ENCODE results near the gene NUDT17. TPM values are rescaled to one million over a fixed set of nuclear protein-coding genes. Genes with fewer than 3 reads are reported as not detected.

NUDT17 gene
- total RNA-seq, 1 experiment from 2014 or later, result 1.8 TPM

- ChIA-PET RAD21 (ENCODE audit: low non-redundant PET in 1 of 2, low total read pairs in 2 of 2, uncharacterized antibody in 2 of 2, unreplicated experiment in 2 of 2) (no interaction called here), CTCF (interaction anchor here (3.3 kb wide), 1 partner anchor 14 kb away, joined by 19 read pairs; no protein-coding TSS in a partner anchor), POLR2A (no interaction called here)
- H3K9me3 ChIP-seq (ENCODE audit: control insufficient read depth in 1 of 2, insufficient read depth in 1 of 2, low read depth in 1 of 2, low read length in 2 of 2), result no peaks in the 10 kb centered on the region
- peak overlapping the region; percentile 44 for H3K4me2 ChIP-seq (ENCODE audit: low read length)
- H3K79me2 ChIP-seq (ENCODE audit: insufficient read depth, low read length), result no peaks in the 10 kb centered on the region
- TF ChIP-seq TCF7L2 (IDR thresholded peaks at IDR 0.05; ENCODE audit: borderline replicate concordance, extremely low read depth, insufficient read depth, insufficient read length) (no peak), CBX3 (IDR thresholded peaks at IDR 0.05; ENCODE audit: low read depth) (no peak), MAX (IDR thresholded peaks at IDR 0.05) (no peak), FOSL1 (IDR thresholded peaks at IDR 0.05; ENCODE audit: low read depth) (no peak), ZNF274 (IDR thresholded peaks at IDR 0.05; ENCODE audit: low read depth, low read length) (no peak), YY1 (IDR thresholded peaks at IDR 0.05; ENCODE audit: extremely low read depth, insufficient replicate concordance, low read depth, low read length) (no peak), SIN3A (IDR thresholded peaks at IDR 0.05; ENCODE audit: low read depth) (no peak), EZH2 (IDR thresholded peaks at IDR 0.05) (no peak)
- H2AFZ ChIP-seq (ENCODE audit: low read depth, low read length, poor library complexity, severe bottlenecking), result no peak overlapping the region
- peaks cover 0 to 14% of the 10 kb centered on the region in 2 experiments; a peak in 3 of 4 replicates for H3K4me1 ChIP-seq (ENCODE audit: control insufficient read depth in 1 of 2, insufficient read depth in 2 of 2, low read length in 2 of 2)
- H3K27ac ChIP-seq (ENCODE audit: low read depth, low read length), result no peak overlapping the region
- ATAC-seq (peak; percentile 36), DNase-seq (ENCODE audit: low read depth, low spot score) (no peak)
- no peaks in the 10 kb centered on the region for H4K20me1 ChIP-seq (ENCODE audit: insufficient read depth)
- no peaks in the 10 kb centered on the region for H3K27me3 ChIP-seq (ENCODE audit: insufficient read depth, low read length)
- H3K4me3 ChIP-seq (replicated peaks in 1 of 2; ENCODE audit: low read depth in 1 of 2, low read length in 2 of 2), result no peak overlapping the region
- no peak overlapping the region for H3K9ac ChIP-seq (ENCODE audit: low read length)
- H3K36me3 ChIP-seq (ENCODE audit: control insufficient read depth in 1 of 2, insufficient read depth in 2 of 2, low read length in 2 of 2), result no peaks in the 10 kb centered on the region
- H3K9me2 ChIP-seq (ENCODE audit: insufficient read depth), result no peaks in the 10 kb centered on the region
- BruUV-seq (replicated peaks), result no TSS peak
- intact Hi-C loops (cut with micrococcal nuclease), result no loop called here
These were observed 32.6 kb downstream of the NUDT17 start for GRCh38 chr1:145877923-145878486.

DNA sequence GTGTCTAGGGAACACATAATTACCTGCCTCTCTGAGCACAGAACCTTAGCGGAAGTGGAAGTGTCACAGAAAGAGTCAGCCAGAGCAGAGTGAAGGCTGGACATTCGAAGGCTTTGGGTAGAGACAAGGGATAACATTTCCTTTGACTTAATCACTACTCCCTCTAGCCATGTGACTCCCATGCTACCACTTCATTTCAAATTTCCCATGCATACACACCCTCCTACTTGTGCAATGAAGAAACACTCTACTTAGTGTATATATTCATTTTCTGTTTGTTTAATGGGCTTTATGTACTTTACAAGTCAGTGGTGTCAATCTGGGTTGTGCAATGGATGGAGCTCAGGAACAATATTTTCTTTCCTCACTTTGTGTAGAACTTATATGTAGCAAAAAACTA, 33.3 kb downstream of the NUDT17 start:
- ChIA-PET POLR2A (no interaction called here), RAD21 (ENCODE audit: low non-redundant PET in 1 of 2, low total read pairs in 2 of 2, uncharacterized antibody in 2 of 2, unreplicated experiment in 2 of 2) (no interaction called here), CTCF (interaction anchor here (1.1 to 3.3 kb wide), 2 partner anchors 14 to 20 kb away, joined by 3 to 19 read pairs; partner anchors contain the start of gene PIAS3)
- no peaks in the 10 kb centered on the region for H3K79me2 ChIP-seq (ENCODE audit: insufficient read depth, low read length)
- no peak overlapping the region for H3K9ac ChIP-seq (ENCODE audit: low read length)
- H3K9me3 ChIP-seq (ENCODE audit: control insufficient read depth in 1 of 2, insufficient read depth in 1 of 2, low read depth in 1 of 2, low read length in 2 of 2), result no peaks in the 10 kb centered on the region
- H3K4me3 ChIP-seq (replicated peaks in 1 of 2; ENCODE audit: low read depth in 1 of 2, low read length in 2 of 2), result no peak overlapping the region
- H2AFZ ChIP-seq (ENCODE audit: low read depth, low read length, poor library complexity, severe bottlenecking), result no peak overlapping the region
- no peak overlapping the region for H3K4me2 ChIP-seq (ENCODE audit: low read length)
- peaks cover 0 to 14% of the 10 kb centered on the region in 2 experiments; a peak in 3 of 4 replicates for H3K4me1 ChIP-seq (ENCODE audit: control insufficient read depth in 1 of 2, insufficient read depth in 2 of 2, low read length in 2 of 2)
- intact Hi-C loops (cut with micrococcal nuclease), result no loop called here
- no TSS peak for BruUV-seq (replicated peaks)
- H3K36me3 ChIP-seq (ENCODE audit: control insufficient read depth in 1 of 2, insufficient read depth in 2 of 2, low read length in 2 of 2), result no peaks in the 10 kb centered on the region
- DNase-seq (ENCODE audit: low read depth, low spot score) (no peak), ATAC-seq (no peak)
- H3K27me3 ChIP-seq (ENCODE audit: insufficient read depth, low read length), result no peaks in the 10 kb centered on the region
- H3K27ac ChIP-seq (ENCODE audit: low read depth, low read length), result no peak overlapping the region
- no peaks in the 10 kb centered on the region for H3K9me2 ChIP-seq (ENCODE audit: insufficient read depth)
- H4K20me1 ChIP-seq (ENCODE audit: insufficient read depth), result no peaks in the 10 kb centered on the region
- no peak for TF ChIP-seq YY1 (IDR thresholded peaks at IDR 0.05; ENCODE audit: extremely low read depth, insufficient replicate concordance, low read depth, low read length)
- no peak for TF ChIP-seq ZNF274 (IDR thresholded peaks at IDR 0.05; ENCODE audit: low read depth, low read length)
- no peak for TF ChIP-seq RAD21 (IDR thresholded peaks at IDR 0.05; ENCODE audit: low read depth)
- no peak for TF ChIP-seq MAX (IDR thresholded peaks at IDR 0.05)
- no peak for TF ChIP-seq CEBPB (IDR thresholded peaks at IDR 0.05; ENCODE audit: low read depth)
- no peak for TF ChIP-seq TCF7L2 (IDR thresholded peaks at IDR 0.05; ENCODE audit: borderline replicate concordance, extremely low read depth, insufficient read depth, insufficient read length)
- no peak for TF ChIP-seq EGR1 (IDR thresholded peaks at IDR 0.05; ENCODE audit: low read depth)
- no peak for TF ChIP-seq POLR2A (IDR thresholded peaks at IDR 0.05; ENCODE audit: borderline replicate concordance, extremely low read depth, insufficient read depth, insufficient read length)
- TF ChIP-seq SP1 (IDR thresholded peaks at IDR 0.05; ENCODE audit: low read depth), result no peak
- no peak for TF ChIP-seq FOSL1 (IDR thresholded peaks at IDR 0.05; ENCODE audit: low read depth)
- no peak for TF ChIP-seq POLR2AphosphoS5 (IDR thresholded peaks at IDR 0.05; ENCODE audit: low read depth, low read length)
- TF ChIP-seq, protein P1, sequence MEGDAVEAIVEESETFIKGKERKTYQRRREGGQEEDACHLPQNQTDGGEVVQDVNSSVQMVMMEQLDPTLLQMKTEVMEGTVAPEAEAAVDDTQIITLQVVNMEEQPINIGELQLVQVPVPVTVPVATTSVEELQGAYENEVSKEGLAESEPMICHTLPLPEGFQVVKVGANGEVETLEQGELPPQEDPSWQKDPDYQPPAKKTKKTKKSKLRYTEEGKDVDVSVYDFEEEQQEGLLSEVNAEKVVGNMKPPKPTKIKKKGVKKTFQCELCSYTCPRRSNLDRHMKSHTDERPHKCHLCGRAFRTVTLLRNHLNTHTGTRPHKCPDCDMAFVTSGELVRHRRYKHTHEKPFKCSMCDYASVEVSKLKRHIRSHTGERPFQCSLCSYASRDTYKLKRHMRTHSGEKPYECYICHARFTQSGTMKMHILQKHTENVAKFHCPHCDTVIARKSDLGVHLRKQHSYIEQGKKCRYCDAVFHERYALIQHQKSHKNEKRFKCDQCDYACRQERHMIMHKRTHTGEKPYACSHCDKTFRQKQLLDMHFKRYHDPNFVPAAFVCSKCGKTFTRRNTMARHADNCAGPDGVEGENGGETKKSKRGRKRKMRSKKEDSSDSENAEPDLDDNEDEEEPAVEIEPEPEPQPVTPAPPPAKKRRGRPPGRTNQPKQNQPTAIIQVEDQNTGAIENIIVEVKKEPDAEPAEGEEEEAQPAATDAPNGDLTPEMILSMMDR (IDR thresholded peaks at IDR 0.05 in 2 of 3, conservative IDR thresholded peaks at IDR 0.05 in 1 of 3; ENCODE audit: borderline replicate concordance in 1 of 3, insufficient read depth in 1 of 3, low read depth in 2 of 3, low read length in 2 of 3), result no peak
- TF ChIP-seq EZH2phosphoT487 (IDR thresholded peaks at IDR 0.05; ENCODE audit: borderline replicate concordance), result no peak
- TF ChIP-seq ATF3 (IDR thresholded peaks at IDR 0.05), result no peak
- no peak for TF ChIP-seq ZFX (IDR thresholded peaks at IDR 0.05)
- TF ChIP-seq EZH2 (IDR thresholded peaks at IDR 0.05), result no peak
- no peak for TF ChIP-seq SIN3A (IDR thresholded peaks at IDR 0.05; ENCODE audit: low read depth)
- no peak for TF ChIP-seq JUND (IDR thresholded peaks at IDR 0.05)

Data from HCT116 (cell line).